DND-41 (cell line): ENCODE results near the gene MYRIP.

Source experiments
- EZH2 ChIP-seq: IDR thresholded peaks from 3 replicates; pipeline ENCODE4 v1.6.1; 2012; ENCODE audit warnings: borderline replicate concordance, low read depth, mild to moderate bottlenecking, moderate library complexity, low read length, inconsistent platforms; ENCODE audit not compliant: severe bottlenecking
- TF ChIP-seq, protein P1 (sequence below): IDR thresholded peaks from 2 replicates; pipeline ENCODE4 v1.5.1; 2012; ENCODE audit warnings: borderline replicate concordance, low read length, moderate library complexity, mild to moderate bottlenecking; ENCODE audit not compliant: poor library complexity, severe bottlenecking; ENCODE audit errors: extremely low read depth

DNA sequence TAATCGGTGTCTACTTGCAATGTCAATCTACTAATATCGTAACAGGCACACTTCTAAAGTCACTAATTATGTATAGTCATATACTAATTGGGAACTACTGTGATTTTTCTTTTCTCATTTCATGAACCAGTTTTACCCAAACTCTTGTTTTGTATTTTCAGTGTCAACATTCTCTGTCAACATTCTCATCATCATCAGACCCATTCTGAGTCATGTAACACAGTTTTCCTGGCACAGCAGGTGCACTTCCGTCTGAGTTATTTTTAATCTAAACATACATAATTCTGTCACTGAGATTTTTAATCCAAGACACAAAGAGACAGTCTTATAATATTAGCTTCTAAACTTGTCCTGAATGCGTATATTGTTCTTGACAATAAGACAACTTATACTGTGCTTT, 295.0 kb downstream of the MYRIP start:
- TF ChIP-seq, protein P1, sequence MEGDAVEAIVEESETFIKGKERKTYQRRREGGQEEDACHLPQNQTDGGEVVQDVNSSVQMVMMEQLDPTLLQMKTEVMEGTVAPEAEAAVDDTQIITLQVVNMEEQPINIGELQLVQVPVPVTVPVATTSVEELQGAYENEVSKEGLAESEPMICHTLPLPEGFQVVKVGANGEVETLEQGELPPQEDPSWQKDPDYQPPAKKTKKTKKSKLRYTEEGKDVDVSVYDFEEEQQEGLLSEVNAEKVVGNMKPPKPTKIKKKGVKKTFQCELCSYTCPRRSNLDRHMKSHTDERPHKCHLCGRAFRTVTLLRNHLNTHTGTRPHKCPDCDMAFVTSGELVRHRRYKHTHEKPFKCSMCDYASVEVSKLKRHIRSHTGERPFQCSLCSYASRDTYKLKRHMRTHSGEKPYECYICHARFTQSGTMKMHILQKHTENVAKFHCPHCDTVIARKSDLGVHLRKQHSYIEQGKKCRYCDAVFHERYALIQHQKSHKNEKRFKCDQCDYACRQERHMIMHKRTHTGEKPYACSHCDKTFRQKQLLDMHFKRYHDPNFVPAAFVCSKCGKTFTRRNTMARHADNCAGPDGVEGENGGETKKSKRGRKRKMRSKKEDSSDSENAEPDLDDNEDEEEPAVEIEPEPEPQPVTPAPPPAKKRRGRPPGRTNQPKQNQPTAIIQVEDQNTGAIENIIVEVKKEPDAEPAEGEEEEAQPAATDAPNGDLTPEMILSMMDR = no peak
- no peak for TF ChIP-seq EZH2
